WTC11 (cell line): ENCODE measurements around the gene UBAP1. TPM values are rescaled to one million over a fixed set of nuclear protein-coding genes. Genes with fewer than 3 reads are reported as not detected.

Experiments
- ATAC-seq: fragments of 200-7000 bp; cut with Tn5 transposase; 2 replicates; pipeline ENCODE4 v1.10.0; 2021; ENCODE audit warnings: mild to moderate bottlenecking, moderate library complexity
- CTCF ChIA-PET: fragments of 300-600 bp; sonication (Branson Sonifier 250); formaldehyde crosslinking; loops from one replicate; lab custom pipeline; 2021; ENCODE audit warnings: antibody characterized with exemption; lab: Charles Lee
- POLR2A ChIA-PET: fragments of 350-600 bp; sonication (Branson Sonifier 250); formaldehyde crosslinking; loops from one replicate; lab custom pipeline; 2021; ENCODE audit warnings: antibody characterized with exemption; lab: Charles Lee
- DNase-seq: peaks from one replicate; pipeline ENCODE4 v3.0.0; 2021; ENCODE audit warnings: low spot score
- H3K27ac Mint-ChIP-seq: 2 replicates; pipeline ENCODE4 v1.8.0; 2021; ENCODE audit warnings: mixed read lengths
- H3K27me3 Mint-ChIP-seq: 2 replicates; pipeline ENCODE4 v1.8.0; 2021; ENCODE audit warnings: low read depth, mild to moderate bottlenecking, moderate library complexity, mixed read lengths
- H3K36me3 Mint-ChIP-seq: 2 replicates; pipeline ENCODE4 v1.8.0; 2021; ENCODE audit warnings: mixed read lengths
- H3K4me1 Mint-ChIP-seq: 2 replicates; pipeline ENCODE4 v1.8.0; 2022; ENCODE audit warnings: mixed read lengths
- H3K4me3 Mint-ChIP-seq: 2 replicates; pipeline ENCODE4 v1.8.0; 2021; ENCODE audit warnings: mild to moderate bottlenecking, moderate library complexity, mixed read lengths
- H3K9me3 Mint-ChIP-seq: 2 replicates; pipeline ENCODE4 v1.8.0; 2021; ENCODE audit warnings: mixed read lengths
- CBFB ChIP-seq: sonication (generic); formaldehyde crosslinking; IDR thresholded peaks from 2 replicates; pipeline ENCODE4 v1.8.1; 2022; ENCODE audit warnings: mild to moderate bottlenecking, low read depth, missing genetic modification reagents
- CREB1 ChIP-seq: sonication (generic); formaldehyde crosslinking; IDR thresholded peaks from 2 replicates; pipeline ENCODE4 v1.8.0; 2023; ENCODE audit warnings: mild to moderate bottlenecking, missing genetic modification reagents
- GTF2I ChIP-seq: fragments of 250-450 bp; sonication (Bioruptor Pico); conservative IDR thresholded peaks from 2 replicates; pipeline ENCODE4 v1.4.0; 2021; ENCODE audit warnings: mild to moderate bottlenecking
- MXD4 ChIP-seq: fragments of 250-450 bp; sonication (Bioruptor Pico); IDR thresholded peaks from 2 replicates; pipeline ENCODE4 v1.8.0; 2021; ENCODE audit warnings: mild to moderate bottlenecking, moderate library complexity, borderline replicate concordance
- NFYB ChIP-seq: sonication (generic); formaldehyde crosslinking; conservative IDR thresholded peaks from 2 replicates; pipeline ENCODE4 v1.8.0; 2022; ENCODE audit warnings: low read depth, missing genetic modification reagents
- NR3C1 ChIP-seq: sonication (generic); formaldehyde crosslinking; conservative IDR thresholded peaks from 2 replicates; pipeline ENCODE4 v1.8.1; 2023; ENCODE audit warnings: low read depth, mild to moderate bottlenecking, missing genetic modification reagents
- PRRX2 ChIP-seq: fragments of 250-450 bp; sonication (Bioruptor Pico); IDR thresholded peaks from 2 replicates; pipeline ENCODE4 v1.8.0; 2021; ENCODE audit warnings: mild to moderate bottlenecking
- RELA ChIP-seq: sonication (generic); formaldehyde crosslinking; IDR thresholded peaks from 2 replicates; pipeline ENCODE4 v1.8.1; 2022; ENCODE audit warnings: missing genetic modification reagents, mild to moderate bottlenecking, borderline replicate concordance
- SMAD3 ChIP-seq: sonication (generic); formaldehyde crosslinking; IDR thresholded peaks from 2 replicates; pipeline ENCODE4 v1.8.0; 2022; ENCODE audit warnings: missing genetic modification reagents, mild to moderate bottlenecking, borderline replicate concordance
- SMAD4 ChIP-seq: sonication (generic); formaldehyde crosslinking; IDR thresholded peaks from 2 replicates; pipeline ENCODE4 v1.8.0; 2022; ENCODE audit warnings: mild to moderate bottlenecking, missing genetic modification reagents
- ZNF396 ChIP-seq: fragments of 250-450 bp; sonication (Bioruptor Pico); IDR thresholded peaks from 2 replicates; pipeline ENCODE4 v1.8.0; 2021; ENCODE audit warnings: mild to moderate bottlenecking, moderate library complexity, borderline replicate concordance
- ZNF671 ChIP-seq: fragments of 250-450 bp; sonication (Bioruptor Pico); IDR thresholded peaks from 2 replicates; pipeline ENCODE4 v1.8.0; 2021; ENCODE audit warnings: mild to moderate bottlenecking
- total RNA-seq: library from RNA; stranded (reverse); gene quantifications from 3 replicates; pipeline ENCODE4 v1.2.3, GENCODE V29; 2021
- TF ChIP-seq, protein P1 (sequence below): sonication (generic); formaldehyde crosslinking; IDR thresholded peaks from 2 replicates; pipeline ENCODE4 v1.8.0; 2022; ENCODE audit warnings: mild to moderate bottlenecking, missing genetic modification reagents
- TF ChIP-seq, protein P2 (sequence below): sonication (generic); formaldehyde crosslinking; IDR thresholded peaks from 2 replicates; pipeline ENCODE4 v1.8.1; 2022; ENCODE audit warnings: mild to moderate bottlenecking, missing genetic modification reagents, moderate library complexity, borderline replicate concordance
- TF ChIP-seq, protein P3 (sequence below): sonication (generic); formaldehyde crosslinking; IDR thresholded peaks from 2 replicates; pipeline ENCODE4 v1.8.0; 2023; ENCODE audit warnings: mild to moderate bottlenecking, missing genetic modification reagents
- TF ChIP-seq, protein P4 (sequence below): sonication (generic); formaldehyde crosslinking; conservative IDR thresholded peaks from 2 replicates; pipeline ENCODE4 v1.8.1; 2023; ENCODE audit warnings: mild to moderate bottlenecking, low read depth, missing genetic modification reagents, moderate library complexity
- TF ChIP-seq, protein P5 (sequence below): fragments of 250-450 bp; sonication (Bioruptor Pico); IDR thresholded peaks from 2 replicates; pipeline ENCODE4 v1.9.0; 2021; ENCODE audit warnings: mild to moderate bottlenecking, borderline replicate concordance
- TF ChIP-seq, protein P6 (sequence below): fragments of 200-600 bp; IDR thresholded peaks from 2 replicates; pipeline ENCODE4 v1.8.0; 2022; ENCODE audit warnings: antibody characterized with exemption
- TF ChIP-seq, protein P7 (sequence below): sonication (generic); formaldehyde crosslinking; IDR thresholded peaks from 2 replicates; pipeline ENCODE4 v1.8.1; 2023; ENCODE audit warnings: mild to moderate bottlenecking, missing genetic modification reagents
- TF ChIP-seq, protein P8 (sequence below): sonication (generic); formaldehyde crosslinking; conservative IDR thresholded peaks from 2 replicates; pipeline ENCODE4 v1.8.1; 2022; ENCODE audit warnings: mild to moderate bottlenecking, missing genetic modification reagents

UBAP1 gene
- total RNA-seq, 1 experiment from 2014 or later, result 23.9 TPM

DNA sequence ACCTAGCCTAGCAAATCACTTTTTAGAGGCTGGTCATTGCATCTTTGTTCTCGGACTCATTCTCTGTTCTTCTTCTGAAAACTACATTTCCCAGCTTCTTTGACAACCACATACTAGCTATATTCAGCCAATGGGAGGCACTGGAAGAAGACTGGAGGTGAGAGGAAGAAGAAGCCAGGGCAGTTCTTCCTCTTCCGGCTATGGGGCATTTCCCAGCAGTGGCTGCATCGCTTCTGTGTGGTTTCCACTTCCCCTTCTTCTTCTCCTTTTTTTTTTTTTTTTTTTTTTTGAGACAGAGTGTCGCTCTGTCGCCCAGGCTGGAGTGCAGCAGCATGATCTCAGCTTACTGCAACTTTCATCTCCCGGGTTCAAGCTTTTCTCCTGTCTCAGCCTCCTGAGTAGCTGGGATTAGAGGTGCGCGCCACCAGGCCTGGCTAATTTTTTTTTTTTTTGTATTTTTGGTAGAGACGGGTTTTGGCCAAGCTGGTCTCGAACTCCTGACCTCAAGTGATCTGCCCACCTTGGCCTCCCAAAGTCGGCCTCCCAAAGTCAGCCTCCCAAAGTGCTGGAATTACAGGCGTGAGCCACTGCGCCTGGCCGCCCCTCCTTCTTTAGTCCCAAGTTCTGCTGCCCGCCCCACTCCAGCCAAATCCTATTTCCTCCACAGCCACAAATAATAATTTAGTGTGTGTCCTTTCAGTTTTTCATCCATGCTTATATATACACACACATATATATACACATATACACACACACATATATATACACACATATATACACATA, 6.9 kb upstream of the UBAP1 start:
- DNase-seq, result no peak
- H3K36me3 Mint-ChIP-seq, result no peaks in the 10 kb centered on the region
- H3K27me3 Mint-ChIP-seq, result no peaks in the 10 kb centered on the region; the same call in 1 of the 2 replicates
- POLR2A ChIA-PET, result no interaction called here
- no peak overlapping the region for H3K27ac Mint-ChIP-seq
- no peaks in the 10 kb centered on the region for H3K4me1 Mint-ChIP-seq
- TF ChIP-seq RELA (CRISPR knock-in tag) (no peak), SMAD3 (CRISPR knock-in tag) (no peak), CBFB (CRISPR knock-in tag) (no peak), NR3C1 (CRISPR knock-in tag) (no peak), GTF2I (CRISPR knock-in tag) (no peak), PRRX2 (CRISPR knock-in tag) (no peak), NFYB (CRISPR knock-in tag) (no peak), CREB1 (CRISPR knock-in tag) (no peak), ZNF671 (CRISPR knock-in tag) (no peak), SMAD4 (CRISPR knock-in tag) (no peak), ZNF396 (no peak), MXD4 (CRISPR knock-in tag) (no peak)
- TF ChIP-seq, protein P1, sequence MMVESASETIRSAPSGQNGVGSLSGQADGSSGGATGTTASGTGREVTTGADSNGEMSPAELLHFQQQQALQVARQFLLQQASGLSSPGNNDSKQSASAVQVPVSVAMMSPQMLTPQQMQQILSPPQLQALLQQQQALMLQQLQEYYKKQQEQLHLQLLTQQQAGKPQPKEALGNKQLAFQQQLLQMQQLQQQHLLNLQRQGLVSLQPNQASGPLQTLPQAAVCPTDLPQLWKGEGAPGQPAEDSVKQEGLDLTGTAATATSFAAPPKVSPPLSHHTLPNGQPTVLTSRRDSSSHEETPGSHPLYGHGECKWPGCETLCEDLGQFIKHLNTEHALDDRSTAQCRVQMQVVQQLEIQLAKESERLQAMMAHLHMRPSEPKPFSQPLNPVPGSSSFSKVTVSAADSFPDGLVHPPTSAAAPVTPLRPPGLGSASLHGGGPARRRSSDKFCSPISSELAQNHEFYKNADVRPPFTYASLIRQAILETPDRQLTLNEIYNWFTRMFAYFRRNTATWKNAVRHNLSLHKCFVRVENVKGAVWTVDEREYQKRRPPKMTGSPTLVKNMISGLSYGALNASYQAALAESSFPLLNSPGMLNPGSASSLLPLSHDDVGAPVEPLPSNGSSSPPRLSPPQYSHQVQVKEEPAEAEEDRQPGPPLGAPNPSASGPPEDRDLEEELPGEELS (CRISPR knock-in tag), result no peak
- TF ChIP-seq, protein P2, sequence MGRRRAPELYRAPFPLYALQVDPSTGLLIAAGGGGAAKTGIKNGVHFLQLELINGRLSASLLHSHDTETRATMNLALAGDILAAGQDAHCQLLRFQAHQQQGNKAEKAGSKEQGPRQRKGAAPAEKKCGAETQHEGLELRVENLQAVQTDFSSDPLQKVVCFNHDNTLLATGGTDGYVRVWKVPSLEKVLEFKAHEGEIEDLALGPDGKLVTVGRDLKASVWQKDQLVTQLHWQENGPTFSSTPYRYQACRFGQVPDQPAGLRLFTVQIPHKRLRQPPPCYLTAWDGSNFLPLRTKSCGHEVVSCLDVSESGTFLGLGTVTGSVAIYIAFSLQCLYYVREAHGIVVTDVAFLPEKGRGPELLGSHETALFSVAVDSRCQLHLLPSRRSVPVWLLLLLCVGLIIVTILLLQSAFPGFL, result no peak
- TF ChIP-seq, protein P3, sequence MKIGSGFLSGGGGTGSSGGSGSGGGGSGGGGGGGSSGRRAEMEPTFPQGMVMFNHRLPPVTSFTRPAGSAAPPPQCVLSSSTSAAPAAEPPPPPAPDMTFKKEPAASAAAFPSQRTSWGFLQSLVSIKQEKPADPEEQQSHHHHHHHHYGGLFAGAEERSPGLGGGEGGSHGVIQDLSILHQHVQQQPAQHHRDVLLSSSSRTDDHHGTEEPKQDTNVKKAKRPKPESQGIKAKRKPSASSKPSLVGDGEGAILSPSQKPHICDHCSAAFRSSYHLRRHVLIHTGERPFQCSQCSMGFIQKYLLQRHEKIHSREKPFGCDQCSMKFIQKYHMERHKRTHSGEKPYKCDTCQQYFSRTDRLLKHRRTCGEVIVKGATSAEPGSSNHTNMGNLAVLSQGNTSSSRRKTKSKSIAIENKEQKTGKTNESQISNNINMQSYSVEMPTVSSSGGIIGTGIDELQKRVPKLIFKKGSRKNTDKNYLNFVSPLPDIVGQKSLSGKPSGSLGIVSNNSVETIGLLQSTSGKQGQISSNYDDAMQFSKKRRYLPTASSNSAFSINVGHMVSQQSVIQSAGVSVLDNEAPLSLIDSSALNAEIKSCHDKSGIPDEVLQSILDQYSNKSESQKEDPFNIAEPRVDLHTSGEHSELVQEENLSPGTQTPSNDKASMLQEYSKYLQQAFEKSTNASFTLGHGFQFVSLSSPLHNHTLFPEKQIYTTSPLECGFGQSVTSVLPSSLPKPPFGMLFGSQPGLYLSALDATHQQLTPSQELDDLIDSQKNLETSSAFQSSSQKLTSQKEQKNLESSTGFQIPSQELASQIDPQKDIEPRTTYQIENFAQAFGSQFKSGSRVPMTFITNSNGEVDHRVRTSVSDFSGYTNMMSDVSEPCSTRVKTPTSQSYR (CRISPR knock-in tag), result no peak
- TF ChIP-seq, protein P4, sequence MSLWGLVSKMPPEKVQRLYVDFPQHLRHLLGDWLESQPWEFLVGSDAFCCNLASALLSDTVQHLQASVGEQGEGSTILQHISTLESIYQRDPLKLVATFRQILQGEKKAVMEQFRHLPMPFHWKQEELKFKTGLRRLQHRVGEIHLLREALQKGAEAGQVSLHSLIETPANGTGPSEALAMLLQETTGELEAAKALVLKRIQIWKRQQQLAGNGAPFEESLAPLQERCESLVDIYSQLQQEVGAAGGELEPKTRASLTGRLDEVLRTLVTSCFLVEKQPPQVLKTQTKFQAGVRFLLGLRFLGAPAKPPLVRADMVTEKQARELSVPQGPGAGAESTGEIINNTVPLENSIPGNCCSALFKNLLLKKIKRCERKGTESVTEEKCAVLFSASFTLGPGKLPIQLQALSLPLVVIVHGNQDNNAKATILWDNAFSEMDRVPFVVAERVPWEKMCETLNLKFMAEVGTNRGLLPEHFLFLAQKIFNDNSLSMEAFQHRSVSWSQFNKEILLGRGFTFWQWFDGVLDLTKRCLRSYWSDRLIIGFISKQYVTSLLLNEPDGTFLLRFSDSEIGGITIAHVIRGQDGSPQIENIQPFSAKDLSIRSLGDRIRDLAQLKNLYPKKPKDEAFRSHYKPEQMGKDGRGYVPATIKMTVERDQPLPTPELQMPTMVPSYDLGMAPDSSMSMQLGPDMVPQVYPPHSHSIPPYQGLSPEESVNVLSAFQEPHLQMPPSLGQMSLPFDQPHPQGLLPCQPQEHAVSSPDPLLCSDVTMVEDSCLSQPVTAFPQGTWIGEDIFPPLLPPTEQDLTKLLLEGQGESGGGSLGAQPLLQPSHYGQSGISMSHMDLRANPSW, result no peak
- TF ChIP-seq, protein P5, sequence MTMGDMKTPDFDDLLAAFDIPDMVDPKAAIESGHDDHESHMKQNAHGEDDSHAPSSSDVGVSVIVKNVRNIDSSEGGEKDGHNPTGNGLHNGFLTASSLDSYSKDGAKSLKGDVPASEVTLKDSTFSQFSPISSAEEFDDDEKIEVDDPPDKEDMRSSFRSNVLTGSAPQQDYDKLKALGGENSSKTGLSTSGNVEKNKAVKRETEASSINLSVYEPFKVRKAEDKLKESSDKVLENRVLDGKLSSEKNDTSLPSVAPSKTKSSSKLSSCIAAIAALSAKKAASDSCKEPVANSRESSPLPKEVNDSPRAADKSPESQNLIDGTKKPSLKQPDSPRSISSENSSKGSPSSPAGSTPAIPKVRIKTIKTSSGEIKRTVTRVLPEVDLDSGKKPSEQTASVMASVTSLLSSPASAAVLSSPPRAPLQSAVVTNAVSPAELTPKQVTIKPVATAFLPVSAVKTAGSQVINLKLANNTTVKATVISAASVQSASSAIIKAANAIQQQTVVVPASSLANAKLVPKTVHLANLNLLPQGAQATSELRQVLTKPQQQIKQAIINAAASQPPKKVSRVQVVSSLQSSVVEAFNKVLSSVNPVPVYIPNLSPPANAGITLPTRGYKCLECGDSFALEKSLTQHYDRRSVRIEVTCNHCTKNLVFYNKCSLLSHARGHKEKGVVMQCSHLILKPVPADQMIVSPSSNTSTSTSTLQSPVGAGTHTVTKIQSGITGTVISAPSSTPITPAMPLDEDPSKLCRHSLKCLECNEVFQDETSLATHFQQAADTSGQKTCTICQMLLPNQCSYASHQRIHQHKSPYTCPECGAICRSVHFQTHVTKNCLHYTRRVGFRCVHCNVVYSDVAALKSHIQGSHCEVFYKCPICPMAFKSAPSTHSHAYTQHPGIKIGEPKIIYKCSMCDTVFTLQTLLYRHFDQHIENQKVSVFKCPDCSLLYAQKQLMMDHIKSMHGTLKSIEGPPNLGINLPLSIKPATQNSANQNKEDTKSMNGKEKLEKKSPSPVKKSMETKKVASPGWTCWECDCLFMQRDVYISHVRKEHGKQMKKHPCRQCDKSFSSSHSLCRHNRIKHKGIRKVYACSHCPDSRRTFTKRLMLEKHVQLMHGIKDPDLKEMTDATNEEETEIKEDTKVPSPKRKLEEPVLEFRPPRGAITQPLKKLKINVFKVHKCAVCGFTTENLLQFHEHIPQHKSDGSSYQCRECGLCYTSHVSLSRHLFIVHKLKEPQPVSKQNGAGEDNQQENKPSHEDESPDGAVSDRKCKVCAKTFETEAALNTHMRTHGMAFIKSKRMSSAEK (CRISPR knock-in tag), result no peak
- TF ChIP-seq, protein P6, sequence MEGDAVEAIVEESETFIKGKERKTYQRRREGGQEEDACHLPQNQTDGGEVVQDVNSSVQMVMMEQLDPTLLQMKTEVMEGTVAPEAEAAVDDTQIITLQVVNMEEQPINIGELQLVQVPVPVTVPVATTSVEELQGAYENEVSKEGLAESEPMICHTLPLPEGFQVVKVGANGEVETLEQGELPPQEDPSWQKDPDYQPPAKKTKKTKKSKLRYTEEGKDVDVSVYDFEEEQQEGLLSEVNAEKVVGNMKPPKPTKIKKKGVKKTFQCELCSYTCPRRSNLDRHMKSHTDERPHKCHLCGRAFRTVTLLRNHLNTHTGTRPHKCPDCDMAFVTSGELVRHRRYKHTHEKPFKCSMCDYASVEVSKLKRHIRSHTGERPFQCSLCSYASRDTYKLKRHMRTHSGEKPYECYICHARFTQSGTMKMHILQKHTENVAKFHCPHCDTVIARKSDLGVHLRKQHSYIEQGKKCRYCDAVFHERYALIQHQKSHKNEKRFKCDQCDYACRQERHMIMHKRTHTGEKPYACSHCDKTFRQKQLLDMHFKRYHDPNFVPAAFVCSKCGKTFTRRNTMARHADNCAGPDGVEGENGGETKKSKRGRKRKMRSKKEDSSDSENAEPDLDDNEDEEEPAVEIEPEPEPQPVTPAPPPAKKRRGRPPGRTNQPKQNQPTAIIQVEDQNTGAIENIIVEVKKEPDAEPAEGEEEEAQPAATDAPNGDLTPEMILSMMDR, result no peak
- TF ChIP-seq, protein P7, sequence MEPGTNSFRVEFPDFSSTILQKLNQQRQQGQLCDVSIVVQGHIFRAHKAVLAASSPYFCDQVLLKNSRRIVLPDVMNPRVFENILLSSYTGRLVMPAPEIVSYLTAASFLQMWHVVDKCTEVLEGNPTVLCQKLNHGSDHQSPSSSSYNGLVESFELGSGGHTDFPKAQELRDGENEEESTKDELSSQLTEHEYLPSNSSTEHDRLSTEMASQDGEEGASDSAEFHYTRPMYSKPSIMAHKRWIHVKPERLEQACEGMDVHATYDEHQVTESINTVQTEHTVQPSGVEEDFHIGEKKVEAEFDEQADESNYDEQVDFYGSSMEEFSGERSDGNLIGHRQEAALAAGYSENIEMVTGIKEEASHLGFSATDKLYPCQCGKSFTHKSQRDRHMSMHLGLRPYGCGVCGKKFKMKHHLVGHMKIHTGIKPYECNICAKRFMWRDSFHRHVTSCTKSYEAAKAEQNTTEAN (CRISPR knock-in tag), result no peak
- TF ChIP-seq, protein P8, sequence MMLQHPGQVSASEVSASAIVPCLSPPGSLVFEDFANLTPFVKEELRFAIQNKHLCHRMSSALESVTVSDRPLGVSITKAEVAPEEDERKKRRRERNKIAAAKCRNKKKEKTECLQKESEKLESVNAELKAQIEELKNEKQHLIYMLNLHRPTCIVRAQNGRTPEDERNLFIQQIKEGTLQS (CRISPR knock-in tag), result no peak
- TF ChIP-seq, all 79 proteins: peak for 0
- peak; percentile 62 for ATAC-seq
- CTCF ChIA-PET, result interaction anchor here (0.6 to 1.4 kb wide), 3 partner anchors 16 to 1994 kb away, joined by 3 to 6 read pairs (median 3); no protein-coding TSS in a partner anchor
- Mint-ChIP-seq H3K4me3 (no peak overlapping the region), H3K9me3 (no peaks in the 10 kb centered on the region)
